ENCODE results near the gene ASB5. TPM values are rescaled to one million over a fixed set of nuclear protein-coding genes. Genes with fewer than 3 reads are reported as not detected.
"Not testable (repeated sequence)": the region's sequence is repeated elsewhere in the genome, so short reads cannot be mapped to it uniquely, and the experiment has no call there.

The ASB5 gene
- total RNA-seq, 1 experiment from 2014 or later: not detected

DNA sequence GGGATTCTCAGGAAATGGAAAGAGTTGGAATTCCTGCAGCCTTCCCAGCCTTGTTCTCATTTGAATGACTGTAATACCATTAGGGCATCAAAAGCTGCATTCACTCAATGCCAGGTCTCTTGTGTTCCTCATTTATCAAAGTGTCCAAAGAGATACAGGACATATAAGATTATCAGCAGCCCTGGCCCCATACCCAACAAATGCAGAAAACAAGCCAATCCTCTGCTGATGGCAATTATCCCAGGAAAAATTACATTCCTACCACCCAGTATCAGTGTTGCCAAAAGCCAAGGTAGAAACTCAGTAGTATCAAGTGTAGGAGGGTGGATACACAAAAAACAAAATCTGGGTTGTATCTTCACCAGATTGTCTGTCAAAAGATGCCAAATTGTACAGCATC lies 18.5 kb upstream of the ASB5 start (continued):
- TF ChIP-seq, protein P1, sequence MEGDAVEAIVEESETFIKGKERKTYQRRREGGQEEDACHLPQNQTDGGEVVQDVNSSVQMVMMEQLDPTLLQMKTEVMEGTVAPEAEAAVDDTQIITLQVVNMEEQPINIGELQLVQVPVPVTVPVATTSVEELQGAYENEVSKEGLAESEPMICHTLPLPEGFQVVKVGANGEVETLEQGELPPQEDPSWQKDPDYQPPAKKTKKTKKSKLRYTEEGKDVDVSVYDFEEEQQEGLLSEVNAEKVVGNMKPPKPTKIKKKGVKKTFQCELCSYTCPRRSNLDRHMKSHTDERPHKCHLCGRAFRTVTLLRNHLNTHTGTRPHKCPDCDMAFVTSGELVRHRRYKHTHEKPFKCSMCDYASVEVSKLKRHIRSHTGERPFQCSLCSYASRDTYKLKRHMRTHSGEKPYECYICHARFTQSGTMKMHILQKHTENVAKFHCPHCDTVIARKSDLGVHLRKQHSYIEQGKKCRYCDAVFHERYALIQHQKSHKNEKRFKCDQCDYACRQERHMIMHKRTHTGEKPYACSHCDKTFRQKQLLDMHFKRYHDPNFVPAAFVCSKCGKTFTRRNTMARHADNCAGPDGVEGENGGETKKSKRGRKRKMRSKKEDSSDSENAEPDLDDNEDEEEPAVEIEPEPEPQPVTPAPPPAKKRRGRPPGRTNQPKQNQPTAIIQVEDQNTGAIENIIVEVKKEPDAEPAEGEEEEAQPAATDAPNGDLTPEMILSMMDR (IDR thresholded peaks at IDR 0.05 in 2 of 3, conservative IDR thresholded peaks at IDR 0.05 in 1 of 3; ENCODE audit: borderline replicate concordance in 1 of 3, insufficient read depth in 1 of 3, low read depth in 2 of 3, low read length in 2 of 3): no peak
- TF ChIP-seq ZNF274 (IDR thresholded peaks at IDR 0.05; ENCODE audit: low read depth, low read length): no peak
- TF ChIP-seq, protein P2, sequence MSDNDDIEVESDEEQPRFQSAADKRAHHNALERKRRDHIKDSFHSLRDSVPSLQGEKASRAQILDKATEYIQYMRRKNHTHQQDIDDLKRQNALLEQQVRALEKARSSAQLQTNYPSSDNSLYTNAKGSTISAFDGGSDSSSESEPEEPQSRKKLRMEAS (IDR thresholded peaks at IDR 0.05): no peak
- no peak for TF ChIP-seq CEBPB (IDR thresholded peaks at IDR 0.05; ENCODE audit: low read depth)
- TF ChIP-seq YY1 (IDR thresholded peaks at IDR 0.05; ENCODE audit: extremely low read depth, insufficient replicate concordance, low read depth, low read length): no peak
- no peak for TF ChIP-seq EGR1 (IDR thresholded peaks at IDR 0.05; ENCODE audit: low read depth)
- TF ChIP-seq, protein P3, sequence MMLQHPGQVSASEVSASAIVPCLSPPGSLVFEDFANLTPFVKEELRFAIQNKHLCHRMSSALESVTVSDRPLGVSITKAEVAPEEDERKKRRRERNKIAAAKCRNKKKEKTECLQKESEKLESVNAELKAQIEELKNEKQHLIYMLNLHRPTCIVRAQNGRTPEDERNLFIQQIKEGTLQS (IDR thresholded peaks at IDR 0.05): no peak
- no peak for TF ChIP-seq CBX3 (IDR thresholded peaks at IDR 0.05; ENCODE audit: low read depth)
- TF ChIP-seq SP1 (IDR thresholded peaks at IDR 0.05; ENCODE audit: low read depth): no peak

DNA sequence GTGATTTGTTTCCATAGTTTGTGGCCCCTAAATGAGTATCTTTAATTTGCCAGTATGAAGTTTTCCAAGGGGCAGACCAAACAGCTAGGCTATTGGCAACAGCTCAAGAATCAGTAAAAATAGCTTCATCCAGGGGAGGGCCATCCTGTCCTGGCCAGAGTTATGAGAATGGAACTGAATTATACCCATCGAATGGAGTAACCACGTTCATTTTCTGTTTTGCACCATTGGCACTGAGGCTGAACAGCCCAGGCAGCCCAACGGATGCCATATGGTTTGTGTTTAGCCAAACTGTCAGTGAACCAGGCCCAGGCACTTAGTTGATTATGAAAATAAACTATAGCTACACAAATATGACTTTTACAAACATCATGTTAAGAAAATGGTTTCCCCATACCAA lies 17.7 kb upstream of the ASB5 start:
- RAD21 ChIA-PET (ENCODE audit: low non-redundant PET in 1 of 2, low total read pairs in 2 of 2, uncharacterized antibody in 2 of 2, unreplicated experiment in 2 of 2): no interaction called here

DNA sequence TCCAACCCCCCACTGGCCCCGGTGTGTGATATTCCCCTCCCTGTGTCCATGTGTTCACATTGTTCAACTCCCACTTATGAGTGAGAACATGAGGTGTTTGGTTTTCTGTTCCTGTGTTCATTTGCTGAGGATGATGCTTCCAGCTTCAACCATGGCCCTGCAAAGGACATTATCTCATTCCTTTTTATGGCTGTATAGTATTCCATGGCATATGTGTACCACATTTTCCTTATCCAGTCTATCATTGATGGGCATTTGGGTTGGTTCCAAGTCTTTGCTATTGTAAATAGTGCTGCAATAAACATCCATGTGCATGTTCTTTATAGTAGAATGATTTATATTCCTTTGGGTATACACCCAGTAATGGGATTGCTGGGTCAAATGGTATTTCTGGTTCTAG lies 10.5 kb upstream of the ASB5 start:
- H3K27me3 ChIP-seq (ENCODE audit: insufficient read depth, low read length); CTCF ChIA-PET; H2AFZ ChIP-seq (ENCODE audit: low read depth, low read length, poor library complexity, severe bottlenecking); DNase-seq (ENCODE audit: low read depth, low spot score); H3K4me3 ChIP-seq (replicated peaks in 1 of 2; ENCODE audit: low read depth in 1 of 2, low read length in 2 of 2); H3K79me2 ChIP-seq (ENCODE audit: insufficient read depth, low read length); H3K9ac ChIP-seq (ENCODE audit: low read length); H3K27ac ChIP-seq (ENCODE audit: low read depth, low read length); H4K20me1 ChIP-seq (ENCODE audit: insufficient read depth); BruUV-seq (replicated peaks); H3K4me1 ChIP-seq (ENCODE audit: control insufficient read depth in 1 of 2, insufficient read depth in 2 of 2, low read length in 2 of 2); H3K4me2 ChIP-seq (ENCODE audit: low read length); RAD21 ChIA-PET (ENCODE audit: low non-redundant PET in 1 of 2, low total read pairs in 2 of 2, uncharacterized antibody in 2 of 2, unreplicated experiment in 2 of 2); H3K36me3 ChIP-seq (ENCODE audit: control insufficient read depth in 1 of 2, insufficient read depth in 2 of 2, low read length in 2 of 2); POLR2A ChIA-PET; H3K9me3 ChIP-seq (ENCODE audit: control insufficient read depth in 1 of 2, insufficient read depth in 1 of 2, low read depth in 1 of 2, low read length in 2 of 2); H3K9me2 ChIP-seq (ENCODE audit: insufficient read depth); ATAC-seq: not testable (repeated sequence)
- intact Hi-C loops (cut with micrococcal nuclease): loop anchor here (5.0 to 10.0 kb wide), 3 partner anchors 127 to 335 kb away; no protein-coding TSS in a partner anchor

More for the DNA sequence above, 17.7 kb upstream of the ASB5 start:
- Histone ChIP-seq H3K9me2 (ENCODE audit: insufficient read depth) (no peaks in the 10 kb centered on the region), H3K4me1 (ENCODE audit: control insufficient read depth in 1 of 2, insufficient read depth in 2 of 2, low read length in 2 of 2) (no peaks in the 10 kb centered on the region), H2AFZ (ENCODE audit: low read depth, low read length, poor library complexity, severe bottlenecking) (no peak overlapping the region), H3K27me3 (ENCODE audit: insufficient read depth, low read length) (no peaks in the 10 kb centered on the region), H3K4me3 (replicated peaks in 1 of 2; ENCODE audit: low read depth in 1 of 2, low read length in 2 of 2) (no peak overlapping the region), H3K9ac (ENCODE audit: low read length) (no peak overlapping the region), H3K4me2 (ENCODE audit: low read length) (no peak overlapping the region), H3K9me3 (ENCODE audit: control insufficient read depth in 1 of 2, insufficient read depth in 1 of 2, low read depth in 1 of 2, low read length in 2 of 2) (no peaks in the 10 kb centered on the region), H4K20me1 (ENCODE audit: insufficient read depth) (no peaks in the 10 kb centered on the region), H3K27ac (ENCODE audit: low read depth, low read length) (no peak overlapping the region), H3K79me2 (ENCODE audit: insufficient read depth, low read length) (no peaks in the 10 kb centered on the region), H3K36me3 (ENCODE audit: control insufficient read depth in 1 of 2, insufficient read depth in 2 of 2, low read length in 2 of 2) (no peaks in the 10 kb centered on the region)
- intact Hi-C loops (cut with micrococcal nuclease): no loop called here
- BruUV-seq (replicated peaks): no TSS peak
- DNase-seq (ENCODE audit: low read depth, low spot score) (no peak), ATAC-seq (no peak)
- CTCF ChIA-PET: no interaction called here
- POLR2A ChIA-PET: no interaction called here
- TF ChIP-seq EGR1 (IDR thresholded peaks at IDR 0.05; ENCODE audit: low read depth): no peak
- no peak for TF ChIP-seq SRF (IDR thresholded peaks at IDR 0.05; ENCODE audit: low read depth)
- no peak for TF ChIP-seq CEBPB (IDR thresholded peaks at IDR 0.05; ENCODE audit: low read depth)
- no peak for TF ChIP-seq TCF7L2 (IDR thresholded peaks at IDR 0.05; ENCODE audit: borderline replicate concordance, extremely low read depth, insufficient read depth, insufficient read length)
- TF ChIP-seq, protein P2 (IDR thresholded peaks at IDR 0.05): no peak
- no peak for TF ChIP-seq ZNF274 (IDR thresholded peaks at IDR 0.05; ENCODE audit: low read depth, low read length)
